ENCODE results near the gene PPP1R27.

Gene PPP1R27

DNA sequence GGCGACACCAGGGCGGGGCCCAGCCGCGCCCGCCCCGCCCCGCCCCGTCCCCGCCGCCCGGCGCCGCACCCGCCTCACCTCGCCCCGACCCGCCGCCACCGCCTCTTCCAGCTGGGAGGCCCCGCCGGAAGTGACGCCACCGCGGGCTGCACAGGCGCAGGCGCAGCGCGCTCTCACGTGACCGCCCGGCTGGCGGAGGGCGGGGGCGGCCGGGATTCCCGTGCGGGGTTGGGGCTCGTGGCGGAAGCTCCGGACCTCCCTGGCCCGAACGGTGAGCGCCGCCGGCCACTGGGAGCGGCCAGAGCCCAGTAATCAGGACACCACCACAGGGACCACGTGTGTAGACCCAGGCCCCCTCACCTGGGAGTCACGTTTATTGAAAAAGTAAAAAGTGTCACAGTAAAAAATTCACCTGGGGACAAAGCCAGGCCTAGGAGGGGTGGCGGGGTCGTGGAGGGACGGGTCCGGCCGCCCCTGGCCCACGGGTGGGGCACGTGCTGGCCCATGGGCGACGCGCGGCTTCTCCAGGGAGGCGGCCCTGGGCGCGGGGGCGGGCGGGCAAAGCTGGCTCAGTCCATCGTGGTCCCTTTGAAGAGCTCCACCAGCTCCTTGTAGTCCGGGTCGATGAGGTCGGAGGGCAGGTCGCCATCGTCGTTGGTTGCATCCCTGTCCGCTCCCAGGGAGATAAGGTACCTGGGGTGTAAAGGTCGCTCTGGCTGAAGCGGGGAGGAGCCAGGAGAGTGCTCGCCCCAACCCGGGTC, 1.5 kb downstream of the PPP1R27 start, which contains the start of gene MCRIP1:
Gene MCRIP1 (minus strand): TSS at position 132 of the 761 bp plus-strand sequence. CDS start 8,785 bp downstream, outside the sequence.
- Mint-ChIP-seq H3K4me3 (peak within 1 kb of the TSS; percentile 89 to 92 (median 90)), H3K27ac (peak within 1 kb of the TSS; percentile 75 to 92 (median 91))

DNA sequence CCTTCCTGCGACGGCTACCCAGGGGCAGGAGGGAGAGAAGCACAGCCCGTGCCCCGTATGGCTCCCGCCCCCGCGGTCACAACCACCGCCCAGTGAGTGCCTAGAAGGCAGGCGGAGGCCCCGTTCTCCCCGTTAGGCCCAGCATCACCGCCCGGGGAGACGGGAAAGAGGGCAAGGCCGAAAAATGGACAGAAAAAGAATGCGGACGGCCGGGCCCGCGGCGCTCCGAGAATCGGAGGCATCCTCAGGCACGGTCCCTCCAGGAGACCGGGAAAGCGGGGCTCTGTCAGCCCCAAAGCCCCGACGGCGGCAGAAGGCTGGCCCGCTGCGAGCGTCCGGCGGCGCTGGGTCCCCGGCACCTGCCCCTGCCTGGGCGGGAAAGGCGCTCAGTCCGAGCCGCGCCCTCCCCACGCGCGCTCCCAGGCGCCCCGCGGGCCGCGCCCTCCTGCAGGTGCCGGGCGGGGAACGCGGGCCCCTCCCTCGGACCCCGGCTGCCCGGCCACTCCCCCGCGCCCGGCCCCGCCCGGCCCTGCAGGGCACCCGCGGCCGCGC, 2.2 kb downstream of the PPP1R27 start:
- Mint-ChIP-seq H3K27ac (peak overlapping the region; percentile 34 to 91 (median 85)), H3K36me3 (ENCODE audit: low read depth) (no peaks in the 10 kb centered on the region), H3K4me1 (peaks cover 14% of the 10 kb centered on the region), H3K27me3 (ENCODE audit: low read depth) (no peaks in the 10 kb centered on the region), H3K9me3 (no peaks in the 10 kb centered on the region), H3K4me3 (peak overlapping the region; percentile 88 to 92 (median 90))
- TF ChIP-seq, protein P1, sequence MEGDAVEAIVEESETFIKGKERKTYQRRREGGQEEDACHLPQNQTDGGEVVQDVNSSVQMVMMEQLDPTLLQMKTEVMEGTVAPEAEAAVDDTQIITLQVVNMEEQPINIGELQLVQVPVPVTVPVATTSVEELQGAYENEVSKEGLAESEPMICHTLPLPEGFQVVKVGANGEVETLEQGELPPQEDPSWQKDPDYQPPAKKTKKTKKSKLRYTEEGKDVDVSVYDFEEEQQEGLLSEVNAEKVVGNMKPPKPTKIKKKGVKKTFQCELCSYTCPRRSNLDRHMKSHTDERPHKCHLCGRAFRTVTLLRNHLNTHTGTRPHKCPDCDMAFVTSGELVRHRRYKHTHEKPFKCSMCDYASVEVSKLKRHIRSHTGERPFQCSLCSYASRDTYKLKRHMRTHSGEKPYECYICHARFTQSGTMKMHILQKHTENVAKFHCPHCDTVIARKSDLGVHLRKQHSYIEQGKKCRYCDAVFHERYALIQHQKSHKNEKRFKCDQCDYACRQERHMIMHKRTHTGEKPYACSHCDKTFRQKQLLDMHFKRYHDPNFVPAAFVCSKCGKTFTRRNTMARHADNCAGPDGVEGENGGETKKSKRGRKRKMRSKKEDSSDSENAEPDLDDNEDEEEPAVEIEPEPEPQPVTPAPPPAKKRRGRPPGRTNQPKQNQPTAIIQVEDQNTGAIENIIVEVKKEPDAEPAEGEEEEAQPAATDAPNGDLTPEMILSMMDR (IDR thresholded peaks at IDR 0.05; ENCODE audit: unreplicated experiment in 3 of 3), result no peak

More for the DNA sequence above, 1.5 kb downstream of the PPP1R27 start, which contains the start of gene MCRIP1:
- H3K27me3 Mint-ChIP-seq (ENCODE audit: low read depth), result no peaks in the 10 kb centered on the region
- TF ChIP-seq, protein P1 (IDR thresholded peaks at IDR 0.05; ENCODE audit: unreplicated experiment in 3 of 3), result no peak
- no peaks in the 10 kb centered on the region for H3K36me3 Mint-ChIP-seq (ENCODE audit: low read depth)
- H3K9me3 Mint-ChIP-seq, result no peaks in the 10 kb centered on the region
- H3K4me1 Mint-ChIP-seq, result peaks cover 13% of the 10 kb centered on the region

DNA sequence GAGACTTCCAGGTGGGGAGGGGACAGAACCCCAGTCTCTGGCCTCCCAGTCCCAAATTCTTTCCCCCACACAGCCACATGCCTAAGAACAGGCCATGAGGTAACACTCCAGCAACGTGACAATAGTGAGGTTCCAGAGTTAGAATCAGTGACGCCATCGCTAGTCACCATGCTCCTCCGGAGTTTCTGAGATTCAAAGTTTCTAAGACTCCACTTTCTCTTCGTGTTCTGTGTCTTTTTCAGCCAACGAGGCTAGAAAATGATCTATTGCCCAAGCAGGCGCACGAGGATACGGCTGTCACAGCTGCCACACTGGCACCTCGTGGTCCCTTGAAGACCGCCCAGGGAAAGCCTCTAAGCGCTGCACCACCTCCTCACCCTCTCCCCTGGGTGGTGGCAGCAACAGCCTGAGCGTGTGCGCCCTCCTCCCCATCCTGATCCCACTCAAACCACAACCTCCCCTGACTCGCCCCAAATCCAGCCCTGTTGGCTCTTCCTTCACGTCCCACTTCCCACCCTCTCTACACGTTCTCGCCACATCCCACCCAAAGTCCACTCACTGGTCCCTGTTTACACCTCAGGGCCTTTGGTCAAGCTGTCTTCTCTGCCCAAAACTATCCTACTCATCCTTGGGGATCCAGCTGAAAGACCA, 2.8 kb downstream of the PPP1R27 start:
- Mint-ChIP-seq H3K4me1 (peaks cover 14% of the 10 kb centered on the region), H3K27me3 (ENCODE audit: low read depth) (no peaks in the 10 kb centered on the region), H3K36me3 (ENCODE audit: low read depth) (no peaks in the 10 kb centered on the region), H3K4me3 (peak overlapping the region; percentile 88 to 92 (median 90)), H3K27ac (peak overlapping the region; percentile 34 to 91 (median 85)), H3K9me3 (no peaks in the 10 kb centered on the region)
- TF ChIP-seq, protein P1 (IDR thresholded peaks at IDR 0.05; ENCODE audit: unreplicated experiment in 3 of 3), result no peak

DNA sequence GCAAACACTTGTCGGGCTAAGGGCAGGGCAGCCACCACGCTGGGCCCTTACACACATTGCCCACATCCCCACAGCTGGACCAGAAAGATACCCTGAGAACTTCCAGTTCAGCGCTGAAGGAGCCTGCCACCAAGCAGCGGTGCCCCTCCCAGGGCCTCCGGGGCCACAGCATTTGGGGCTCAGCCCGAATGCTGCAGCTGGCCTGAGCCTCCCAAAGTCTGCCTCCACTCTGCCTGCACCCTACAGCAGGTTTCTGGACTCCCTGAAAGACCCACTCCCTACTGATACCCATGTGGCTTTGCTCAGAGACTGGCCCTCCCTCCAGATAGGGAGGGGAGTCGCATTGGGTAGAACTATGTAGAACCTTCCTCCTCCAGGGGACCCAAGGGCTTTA, 3.3 kb downstream of the PPP1R27 start:
- H3K27me3 Mint-ChIP-seq (ENCODE audit: low read depth), result no peaks in the 10 kb centered on the region
- H3K36me3 Mint-ChIP-seq (ENCODE audit: low read depth), result no peaks in the 10 kb centered on the region
- H3K9me3 Mint-ChIP-seq, result no peaks in the 10 kb centered on the region
- peak overlapping the region; percentile 88 to 92 (median 90) for H3K4me3 Mint-ChIP-seq
- peak overlapping the region in 2 of 3 experiments; percentile 85 to 91 for H3K27ac Mint-ChIP-seq
- H3K4me1 Mint-ChIP-seq, result peaks cover 14% of the 10 kb centered on the region
- TF ChIP-seq, protein P1 (IDR thresholded peaks at IDR 0.05; ENCODE audit: unreplicated experiment in 3 of 3), result no peak

DNA sequence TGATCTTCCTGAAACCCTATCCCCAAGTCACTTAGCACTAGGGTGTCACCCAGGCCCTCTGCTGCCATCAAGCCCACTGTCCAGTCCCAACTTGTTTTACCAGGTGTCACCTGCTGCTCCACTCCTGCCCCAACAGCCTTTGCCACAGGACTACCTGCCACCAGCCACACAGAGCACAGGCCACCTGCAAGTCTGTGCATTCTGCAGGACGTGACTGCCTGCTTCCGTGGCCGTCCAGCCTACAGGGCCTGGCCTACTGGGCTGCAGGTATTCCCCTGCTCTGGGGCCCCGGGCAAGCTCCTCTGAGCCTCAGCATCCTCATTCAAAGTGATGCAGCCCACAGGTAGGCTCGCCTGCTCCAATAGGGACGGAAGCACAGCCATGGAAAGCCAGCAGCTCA, 5.0 kb downstream of the PPP1R27 start:
- H3K4me3 Mint-ChIP-seq, result peak overlapping the region; percentile 66 to 90 (median 75)
- H3K27me3 Mint-ChIP-seq (ENCODE audit: low read depth), result no peaks in the 10 kb centered on the region
- H3K4me1 Mint-ChIP-seq, result peaks cover 14% of the 10 kb centered on the region
- H3K27ac Mint-ChIP-seq, result no peak overlapping the region
- no peaks in the 10 kb centered on the region for H3K36me3 Mint-ChIP-seq (ENCODE audit: low read depth)
- TF ChIP-seq, protein P1 (IDR thresholded peaks at IDR 0.05; ENCODE audit: unreplicated experiment in 3 of 3), result no peak
- no peaks in the 10 kb centered on the region for H3K9me3 Mint-ChIP-seq
